ENCODE data around the gene GNAL. TPM values are rescaled to one million over a fixed set of nuclear protein-coding genes. Genes with fewer than 3 reads are reported as not detected.
A peak's percentile ranks its signal among the peaks of the same experiment; 100 is the strongest.
"Not testable (repeated sequence)": the region's sequence is repeated elsewhere in the genome, so short reads cannot be mapped to it uniquely, and the experiment has no call there.

GNAL gene
- total RNA-seq, 1 donor from 2014 or later: 49.8 TPM

GRCh38 chr18:11851146-11851805, 162.2 kb downstream of the GNAL start, which contains the start of gene CHMP1B:
TSS of gene CHMP1B (plus strand) at chr18:11851413. CDS start at chr18:11851512, 99 bp downstream.
- DNase-seq: peak; percentile 96

GRCh38 chr18:11851806-11852337, 162.8 kb downstream of the GNAL start:
- DNase-seq: no peak

- not testable (repeated sequence) for DNase-seq
Observed at GRCh38 chr18:11854554-11854953, 165.5 kb downstream of the GNAL start.

- peak; percentile 54 for DNase-seq
Observed at GRCh38 chr18:11857177-11857887, 168.3 kb downstream of the GNAL start.

GRCh38 chr18:11859282-11859830, 170.3 kb downstream of the GNAL start:
- no peak for DNase-seq

GRCh38 chr18:11859903-11860407, 170.9 kb downstream of the GNAL start:
- DNase-seq: no peak

- DNase-seq: no peak
Observed at GRCh38 chr18:11860594-11861450, 171.8 kb downstream of the GNAL start.

- DNase-seq: no peak
Observed at GRCh38 chr18:11861583-11862288, 172.7 kb downstream of the GNAL start.

GRCh38 chr18:11862468-11863137, 173.5 kb downstream of the GNAL start:
- DNase-seq: no peak

- DNase-seq: no peak
Observed at GRCh38 chr18:11864471-11864870, 175.4 kb downstream of the GNAL start.

GRCh38 chr18:11865071-11865470, 176.0 kb downstream of the GNAL start:
- no peak for DNase-seq

- DNase-seq: no peak
Observed at GRCh38 chr18:11866329-11866728, 177.3 kb downstream of the GNAL start.

GRCh38 chr18:11866764-11867163, 177.7 kb downstream of the GNAL start:
- DNase-seq: no peak

- DNase-seq: no peak
Observed at GRCh38 chr18:11868230-11868629, 179.2 kb downstream of the GNAL start.

GRCh38 chr18:11871501-11871900, 182.4 kb downstream of the GNAL start:
- no peak for DNase-seq

GRCh38 chr18:11872479-11873136, 183.5 kb downstream of the GNAL start:
- no peak for DNase-seq

- DNase-seq: no peak
Observed at GRCh38 chr18:11873670-11874340, 184.7 kb downstream of the GNAL start.

- DNase-seq: no peak
Observed at GRCh38 chr18:11874676-11875075, 185.6 kb downstream of the GNAL start.

GRCh38 chr18:11877497-11878135, 188.6 kb downstream of the GNAL start:
- no peak for DNase-seq

Data from occipital lobe (tissue), 2 donors.